Measurements from ENCODE around the gene ARL3. TPM values are rescaled to one million over a fixed set of nuclear protein-coding genes. Genes with fewer than 3 reads are reported as not detected.

Gene ARL3
- total and polyA plus RNA-seq, 12 donors = 5.0 to 17.8 (median 13.6) TPM

DNA sequence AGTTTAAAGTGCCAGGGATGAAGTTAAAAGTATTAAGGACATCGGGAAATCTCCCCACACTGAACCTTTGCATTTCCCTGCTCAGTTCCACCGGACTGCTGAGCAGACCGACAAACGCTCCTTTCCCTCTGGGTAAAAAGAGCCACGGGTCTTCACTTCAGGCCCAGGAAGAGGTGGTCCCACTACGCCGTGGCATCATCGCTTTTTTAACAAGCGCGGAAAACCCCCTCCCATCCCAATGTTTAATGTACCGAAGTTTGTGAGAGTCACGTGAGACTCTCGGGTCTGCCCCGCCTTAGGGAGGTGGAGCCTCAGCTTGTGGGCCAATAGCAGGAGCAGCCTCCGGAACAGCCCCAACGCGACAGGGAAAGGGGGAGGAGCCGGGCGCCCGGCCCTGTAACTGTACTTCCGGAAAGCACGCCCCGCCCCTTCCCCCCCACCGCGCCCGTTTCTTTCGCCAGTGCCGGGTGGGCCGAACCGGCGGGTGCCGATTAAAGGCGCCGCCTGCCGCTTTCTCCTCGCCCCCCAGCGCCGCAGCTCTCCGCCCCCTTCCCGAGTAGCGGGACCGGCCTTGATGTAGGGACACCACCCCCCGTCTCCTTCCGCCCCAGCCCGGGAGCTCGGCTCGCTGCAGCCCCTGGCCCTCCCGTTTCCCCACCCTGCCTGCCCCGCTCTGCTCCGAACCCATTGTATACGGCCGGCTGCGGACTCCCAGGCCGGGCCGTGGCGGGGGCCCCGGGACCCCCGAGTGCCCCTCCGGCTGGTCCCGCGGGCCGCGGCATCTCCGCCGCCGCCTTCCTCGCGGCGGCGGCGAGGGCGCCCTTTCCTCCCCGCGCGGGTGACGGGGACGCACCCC lies 72.1 kb downstream of the ARL3 start:
- intact Hi-C loops (cut with DNase I) = loop anchor here in 2 of 10 donors (5.0 to 10.0 kb wide), 3 partner anchors 45 to 140 kb away; partner anchors contain the start of genes ACTR1A (in 1 of the 2), ARL3 (in 1 of the 2), SFXN2 (in 1 of the 2) and SUFU (in 1 of the 2)
- TF ChIP-seq, protein P1, sequence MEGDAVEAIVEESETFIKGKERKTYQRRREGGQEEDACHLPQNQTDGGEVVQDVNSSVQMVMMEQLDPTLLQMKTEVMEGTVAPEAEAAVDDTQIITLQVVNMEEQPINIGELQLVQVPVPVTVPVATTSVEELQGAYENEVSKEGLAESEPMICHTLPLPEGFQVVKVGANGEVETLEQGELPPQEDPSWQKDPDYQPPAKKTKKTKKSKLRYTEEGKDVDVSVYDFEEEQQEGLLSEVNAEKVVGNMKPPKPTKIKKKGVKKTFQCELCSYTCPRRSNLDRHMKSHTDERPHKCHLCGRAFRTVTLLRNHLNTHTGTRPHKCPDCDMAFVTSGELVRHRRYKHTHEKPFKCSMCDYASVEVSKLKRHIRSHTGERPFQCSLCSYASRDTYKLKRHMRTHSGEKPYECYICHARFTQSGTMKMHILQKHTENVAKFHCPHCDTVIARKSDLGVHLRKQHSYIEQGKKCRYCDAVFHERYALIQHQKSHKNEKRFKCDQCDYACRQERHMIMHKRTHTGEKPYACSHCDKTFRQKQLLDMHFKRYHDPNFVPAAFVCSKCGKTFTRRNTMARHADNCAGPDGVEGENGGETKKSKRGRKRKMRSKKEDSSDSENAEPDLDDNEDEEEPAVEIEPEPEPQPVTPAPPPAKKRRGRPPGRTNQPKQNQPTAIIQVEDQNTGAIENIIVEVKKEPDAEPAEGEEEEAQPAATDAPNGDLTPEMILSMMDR (IDR thresholded peaks at IDR 0.05) = peak in 3 of 9 donors; percentile 6 to 15 (median 10)

GRCh38 chr10:102641402-102641801 lies 72.8 kb downstream of the ARL3 start:
- peak overlapping the region; percentile 76 to 100 (median 99) for H3K27ac ChIP-seq
- no peaks in the 10 kb centered on the region for H3K9me3 ChIP-seq
- no peak for ATAC-seq
- no peaks in the 10 kb centered on the region for H3K27me3 ChIP-seq
- TF ChIP-seq, protein P1 (IDR thresholded peaks at IDR 0.05) = no peak
- no peak for DNase-seq
- intact Hi-C loops (cut with DNase I) = loop anchor here in 2 of 10 donors (5.0 to 10.0 kb wide), 3 partner anchors 44 to 139 kb away; partner anchors contain the start of genes ACTR1A (in 1 of the 2), ARL3 (in 1 of the 2), SFXN2 (in 1 of the 2) and SUFU (in 1 of the 2)
- peaks cover 0 to 16% (median 7%) of the 10 kb centered on the region in 9 donors for H3K4me1 ChIP-seq
- 29 to 30% methylated on average over 7 of the region's 7 CpGs for WGBS, 2 donors
- peak overlapping the region in 9 of 10 donors; percentile 71 to 97 (median 92) for H3K4me3 ChIP-seq
- H3K36me3 ChIP-seq = no peaks in the 10 kb centered on the region

More for the DNA sequence above, 72.1 kb downstream of the ARL3 start:
- peak overlapping the region; percentile 69 to 97 (median 90) for H3K4me3 ChIP-seq
- H3K36me3 ChIP-seq = no peaks in the 10 kb centered on the region
- ATAC-seq = peak; percentile 70 to 84 (median 80)
- DNase-seq = peak; percentile 99
- peaks cover 4 to 23% (median 13%) of the 10 kb centered on the region in 9 donors for H3K4me1 ChIP-seq
- 0% methylated on average over 68 to 77 of the region's 77 CpGs for WGBS, 2 donors
- peak overlapping the region; percentile 95 to 100 (median 99) for H3K27ac ChIP-seq
- no peaks in the 10 kb centered on the region for H3K9me3 ChIP-seq
- H3K27me3 ChIP-seq = no peaks in the 10 kb centered on the region

- TF ChIP-seq, protein P1 (IDR thresholded peaks at IDR 0.05) = no peak
- Histone ChIP-seq H3K4me1 (peaks cover 0 to 21% (median 9%) of the 10 kb centered on the region in 9 donors), H3K27me3 (no peaks in the 10 kb centered on the region), H3K36me3 (no peaks in the 10 kb centered on the region), H3K9me3 (no peaks in the 10 kb centered on the region), H3K27ac (no peak overlapping the region), H3K4me3 (no peak overlapping the region)
- 11 to 15% methylated on average over 2 of the region's 2 CpGs for WGBS, 2 donors
- intact Hi-C loops (cut with DNase I) = loop anchor here in 1 of 10 donors (5.0 kb wide), 1 partner anchor 37 kb away; no protein-coding TSS in a partner anchor
- DNase-seq (no peak), ATAC-seq (no peak)
Measured at GRCh38 chr10:102639537-102639936, 74.7 kb downstream of the ARL3 start.

GRCh38 chr10:102635377-102635776 lies 78.8 kb downstream of the ARL3 start:
- intact Hi-C loops (cut with DNase I) = loop anchor here in 1 of 10 donors (5.0 kb wide), 1 partner anchor 33 kb away; no protein-coding TSS in a partner anchor
- DNase-seq (no peak), ATAC-seq (peak in 2 of 8 donors; percentile 10 to 19)
- Histone ChIP-seq H3K27me3 (no peaks in the 10 kb centered on the region), H3K9me3 (no peaks in the 10 kb centered on the region), H3K36me3 (peaks cover 0 to 14% (median 0%) of the 10 kb centered on the region in 9 donors), H3K27ac (peak overlapping the region in 5 of 10 donors; percentile 4 to 81 (median 23)), H3K4me1 (peaks cover 24 to 49% (median 28%) of the 10 kb centered on the region in 9 donors), H3K4me3 (no peak overlapping the region)
- TF ChIP-seq, protein P1 (IDR thresholded peaks at IDR 0.05) = no peak
- 32 to 37% methylated on average over 4 of the region's 4 CpGs for WGBS, 2 donors

All from heart right ventricle (tissue), 16 donors.